ENCODE data around the gene RTN4R. TPM values are rescaled to one million over a fixed set of nuclear protein-coding genes. Genes with fewer than 3 reads are reported as not detected.
A peak's percentile ranks its signal among the peaks of the same experiment; 100 is the strongest.

Gene RTN4R
- total and polyA plus RNA-seq, 2 of the 4 experiments (the other 2 are of a cell fraction): 0.18 to 0.94 TPM

DNA sequence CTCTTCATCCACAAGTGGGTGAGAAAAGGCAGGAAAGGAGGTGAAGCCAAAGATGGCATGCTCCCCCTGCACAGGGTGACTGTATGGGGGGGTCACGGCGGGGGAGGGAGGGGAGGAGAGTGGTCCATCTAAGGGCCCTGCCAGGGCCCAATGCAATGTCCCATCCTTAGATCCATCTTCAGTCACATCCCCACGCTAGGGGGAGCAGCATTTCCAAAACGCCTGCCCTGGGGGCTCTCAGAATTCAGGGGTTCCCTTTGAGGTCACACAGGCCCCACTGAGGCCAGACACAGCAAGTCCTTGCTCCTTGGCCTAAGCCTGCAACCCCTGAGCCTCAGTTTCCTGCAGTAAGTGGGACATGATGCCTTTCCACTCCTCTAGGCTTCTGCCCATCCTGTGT, 52.4 kb downstream of the RTN4R start:
- peaks cover 19% of the 10 kb centered on the region; the same call in 1 of the 2 replicates for H3K27me3 ChIP-seq (ENCODE audit: control insufficient read depth, insufficient read depth, low read length)
- H3K79me1 ChIP-seq (ENCODE audit: low read depth in 1 of 2, low read length in 2 of 2): no peaks in the 10 kb centered on the region
- intact Hi-C loops (cut with micrococcal nuclease) (no loop called here), in situ Hi-C loops (cut with MboI; ENCODE audit: low sequenced_read_pairs) (no loop called here), dilution Hi-C loops (cut with HindIII; ENCODE audit: low sequenced_read_pairs, unreplicated experiment) (no loop called here)
- no peak for TF ChIP-seq RAD21 (IDR thresholded peaks at IDR 0.05; ENCODE audit: low read length)
- no peak for TF ChIP-seq RFX5 (IDR thresholded peaks at IDR 0.05; ENCODE audit: low read depth, low read length)
- no peak overlapping the region for H3K56ac ChIP-seq (ENCODE audit: extremely low read depth, insufficient read depth, low read length)
- no peak overlapping the region for H4K91ac ChIP-seq (ENCODE audit: insufficient read depth, low read depth, low read length)
- H4K8ac ChIP-seq (ENCODE audit: low read depth in 2 of 2, low read length in 2 of 2): no peak overlapping the region
- DNase-seq (no peak), ATAC-seq (ENCODE audit: low read depth) (no peak)
- H2AFZ ChIP-seq (replicated peaks; ENCODE audit: low read length, poor library complexity): peak overlapping the region; percentile 14
- H3K18ac ChIP-seq (ENCODE audit: low read depth, low read length): no peak overlapping the region
- H3K4me3 ChIP-seq (ENCODE audit: insufficient read depth, low read depth, low read length): no peak overlapping the region
- no peaks in the 10 kb centered on the region for H3K4me1 ChIP-seq (ENCODE audit: control insufficient read depth, insufficient read depth, low read length)
- H2BK15ac ChIP-seq (ENCODE audit: low read depth, low read length): no peak overlapping the region
- H3K14ac ChIP-seq (replicated peaks; ENCODE audit: low read depth, low read length): no peak overlapping the region
- ChIA-PET CTCF (no interaction called here), POLR2A (ENCODE audit: unreplicated experiment) (no interaction called here)
- peaks cover 6% of the 10 kb centered on the region for H3K9me3 ChIP-seq (ENCODE audit: control insufficient read depth, insufficient read depth, low read length)
- no peak overlapping the region for H3K27ac ChIP-seq (ENCODE audit: insufficient read depth, low read length)
- H3K4me2 ChIP-seq (ENCODE audit: low read depth, low read length): no peak overlapping the region
- no peak overlapping the region for H2BK5ac ChIP-seq (ENCODE audit: low read depth, low read length, poor library complexity, severe bottlenecking)
- peaks cover 4% of the 10 kb centered on the region; the same call in 1 of the 2 replicates for H3K9me1 ChIP-seq (ENCODE audit: insufficient read depth, low read length)
- no peak overlapping the region for H2AK5ac ChIP-seq (ENCODE audit: low read depth, low read length)
- no peak overlapping the region for H2AK9ac ChIP-seq (replicated peaks; ENCODE audit: low read depth, low read length, poor library complexity)
- H2BK120ac ChIP-seq (ENCODE audit: low read depth, low read length): no peak overlapping the region
- no peaks in the 10 kb centered on the region for H3K36me3 ChIP-seq (ENCODE audit: control insufficient read depth, insufficient read depth, low read length)
- no peak overlapping the region for H3K23ac ChIP-seq (ENCODE audit: low read depth, low read length)
- H3K4ac ChIP-seq (ENCODE audit: low read depth, low read length): no peak overlapping the region
- no peak overlapping the region for H3K9ac ChIP-seq (ENCODE audit: low read depth, low read length)
- H2BK20ac ChIP-seq (ENCODE audit: low read depth, low read length): no peak overlapping the region
- BruUV-seq (replicated peaks): no TSS peak
- H4K5ac ChIP-seq (ENCODE audit: low read depth, low read length): no peak overlapping the region
- WGBS, 2 experiments (ENCODE audit: extremely low coverage in 2 of 2, insufficient read length in 1 of 2): 50% methylated on average over 2 of the region's 4 CpGs; no CpG with 5 or more reads in 1 of the 2 experiments
- no peaks in the 10 kb centered on the region for H4K20me1 ChIP-seq (ENCODE audit: insufficient read depth, low read length)

Measured in IMR-90 (cell line).